Natural killer cell (primary cell): Measurements from ENCODE around the gene EDARADD. TPM values are rescaled to one million over a fixed set of nuclear protein-coding genes. Genes with fewer than 3 reads are reported as not detected.
"Not testable (repeated sequence)": the region's sequence is repeated elsewhere in the genome, so short reads cannot be mapped to it uniquely, and the experiment has no call there.

Source experiments
- ATAC-seq, 3 donors: fragments of 150-1000 bp in 2 of 3; fragments of 200-7000 bp in 1 of 3; cut with Tn5 transposase; 1 replicate in 1 of 3; 2 replicates in 2 of 3; pipeline ENCODE4 v1.10.0; 2021; ENCODE audit warnings: mild to moderate bottlenecking in 2 of 3, moderate library complexity in 2 of 3
- DNase-seq, 2 donors: peaks; one replicate each; pipeline versions ENCODE4 v3.0.0 to v3.0.0-alpha.2; 2013 to 2021; ENCODE audit warnings: mixed read lengths in 1 of 2
- H3K27ac ChIP-seq: one replicate; pipeline ENCODE4 v1.5.1; 2013; ENCODE audit warnings: mild to moderate bottlenecking, low read length
- H3K27me3 ChIP-seq: one replicate; pipeline ENCODE4 v1.6.1; 2013; ENCODE audit warnings: low read length; ENCODE audit not compliant: control insufficient read depth, insufficient read depth
- H3K36me3 ChIP-seq: one replicate; pipeline ENCODE4 v1.6.1; 2013; ENCODE audit warnings: low read length; ENCODE audit not compliant: control insufficient read depth, insufficient read depth
- H3K4me1 ChIP-seq: one replicate; pipeline ENCODE4 v1.6.1; 2013; ENCODE audit warnings: low read length; ENCODE audit not compliant: control insufficient read depth, insufficient read depth
- H3K4me3 ChIP-seq: one replicate; pipeline ENCODE4 v1.5.1; 2013; ENCODE audit warnings: low read length
- H3K9me3 ChIP-seq: one replicate; pipeline ENCODE4 v1.6.1; 2013; ENCODE audit warnings: low read length; ENCODE audit not compliant: control insufficient read depth, insufficient read depth
- H3K27ac Mint-ChIP-seq, 2 donors: one replicate each; pipeline ENCODE4 v1.8.0; 2022; ENCODE audit warnings: mild to moderate bottlenecking in 2 of 2, mixed read lengths in 2 of 2, moderate library complexity in 1 of 2
- H3K27me3 Mint-ChIP-seq, 2 donors: one replicate each; pipeline ENCODE4 v1.8.0; 2022; ENCODE audit warnings: low read depth in 2 of 2, mixed read lengths in 2 of 2
- H3K36me3 Mint-ChIP-seq: one replicate; pipeline ENCODE4 v1.8.0; 2022; ENCODE audit warnings: mixed read lengths
- H3K4me1 Mint-ChIP-seq, 2 donors: one replicate each; pipeline ENCODE4 v1.8.0; 2022; ENCODE audit warnings: mixed read lengths in 2 of 2
- H3K4me3 Mint-ChIP-seq: one replicate; pipeline ENCODE4 v1.8.0; 2022; ENCODE audit warnings: mild to moderate bottlenecking, moderate library complexity, mixed read lengths
- H3K9me3 Mint-ChIP-seq, 2 donors: one replicate each; pipeline ENCODE4 v1.8.0; 2022; ENCODE audit warnings: mixed read lengths in 2 of 2
- WGBS: methylation state at CpG from one replicate; pipeline ENCODE4 v1.1.7; 2013; ENCODE audit warnings: missing lambda C conversion rate; ENCODE audit not compliant: insufficient coverage; 5-methylcytosine and 5-hydroxymethylcytosine counted together
- intact Hi-C: fragments of 100-400 bp; cut with micrococcal nuclease; formaldehyde crosslinking; loops from one replicate; pipeline ENCODE4 v1.14.2; 2022
- total RNA-seq, 4 donors: library from RNA; stranded (reverse); fragments of 120-200 nt in 1 of 4; gene quantifications; one replicate each; pipeline versions ENCODE4 v1.2.3 to v1.2.4, GENCODE V29; 2013 to 2022
- TF ChIP-seq, protein P1 (sequence below): fragments of 200-600 bp; IDR thresholded peaks from one replicate; pipeline ENCODE4 v1.8.0; 2022; ENCODE audit warnings: antibody characterized with exemption

The EDARADD gene
- total RNA-seq, 3 donors from 2014 or later (not counting 1 experiment from before 2014, with no cell fraction given), result 2.0 to 5.4 (median 2.6) TPM

GRCh38 chr1:236458996-236459395 is 64.9 kb downstream of the EDARADD start:
- Mint-ChIP-seq H3K9me3 (no peaks in the 10 kb centered on the region), H3K27ac (no peak overlapping the region), H3K36me3 (no peaks in the 10 kb centered on the region), H3K4me1 (no peaks in the 10 kb centered on the region), H3K4me3 (no peak overlapping the region), H3K27me3 (no peaks in the 10 kb centered on the region)
- no peaks in the 10 kb centered on the region for H3K4me1 ChIP-seq
- ATAC-seq, result no peak
- TF ChIP-seq, protein P1, sequence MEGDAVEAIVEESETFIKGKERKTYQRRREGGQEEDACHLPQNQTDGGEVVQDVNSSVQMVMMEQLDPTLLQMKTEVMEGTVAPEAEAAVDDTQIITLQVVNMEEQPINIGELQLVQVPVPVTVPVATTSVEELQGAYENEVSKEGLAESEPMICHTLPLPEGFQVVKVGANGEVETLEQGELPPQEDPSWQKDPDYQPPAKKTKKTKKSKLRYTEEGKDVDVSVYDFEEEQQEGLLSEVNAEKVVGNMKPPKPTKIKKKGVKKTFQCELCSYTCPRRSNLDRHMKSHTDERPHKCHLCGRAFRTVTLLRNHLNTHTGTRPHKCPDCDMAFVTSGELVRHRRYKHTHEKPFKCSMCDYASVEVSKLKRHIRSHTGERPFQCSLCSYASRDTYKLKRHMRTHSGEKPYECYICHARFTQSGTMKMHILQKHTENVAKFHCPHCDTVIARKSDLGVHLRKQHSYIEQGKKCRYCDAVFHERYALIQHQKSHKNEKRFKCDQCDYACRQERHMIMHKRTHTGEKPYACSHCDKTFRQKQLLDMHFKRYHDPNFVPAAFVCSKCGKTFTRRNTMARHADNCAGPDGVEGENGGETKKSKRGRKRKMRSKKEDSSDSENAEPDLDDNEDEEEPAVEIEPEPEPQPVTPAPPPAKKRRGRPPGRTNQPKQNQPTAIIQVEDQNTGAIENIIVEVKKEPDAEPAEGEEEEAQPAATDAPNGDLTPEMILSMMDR, result no peak
- no peak overlapping the region for H3K4me3 ChIP-seq
- no peak for DNase-seq
- intact Hi-C loops, result no loop called here
- H3K9me3 ChIP-seq, result no peaks in the 10 kb centered on the region
- WGBS, result 91% methylated on average over 4 of the region's 4 CpGs
- H3K27ac ChIP-seq, result no peak overlapping the region
- H3K27me3 ChIP-seq, result no peaks in the 10 kb centered on the region
- H3K36me3 ChIP-seq, result no peaks in the 10 kb centered on the region

- H3K9me3 Mint-ChIP-seq, result no peaks in the 10 kb centered on the region
- H3K27ac Mint-ChIP-seq, result no peak overlapping the region
- Histone ChIP-seq H3K4me1 (peaks cover 4% of the 10 kb centered on the region), H3K9me3 (no peaks in the 10 kb centered on the region), H3K27me3 (no peaks in the 10 kb centered on the region), H3K27ac (no peak overlapping the region), H3K4me3 (no peak overlapping the region), H3K36me3 (no peaks in the 10 kb centered on the region)
- no CpG with 5 or more reads among the region's 3 CpGs for WGBS
- H3K4me1 Mint-ChIP-seq, result peaks cover 5% of the 10 kb centered on the region in 2 donors
- TF ChIP-seq, protein P1, result no peak
- intact Hi-C loops, result no loop called here
- DNase-seq, result no peak
- ATAC-seq, result no peak
- H3K27me3 Mint-ChIP-seq, result peaks cover 0 to 8% of the 10 kb centered on the region in 2 donors
- H3K36me3 Mint-ChIP-seq, result no peaks in the 10 kb centered on the region
- H3K4me3 Mint-ChIP-seq, result no peak overlapping the region
Observed at GRCh38 chr1:236460103-236460502, 66.0 kb downstream of the EDARADD start.

DNA sequence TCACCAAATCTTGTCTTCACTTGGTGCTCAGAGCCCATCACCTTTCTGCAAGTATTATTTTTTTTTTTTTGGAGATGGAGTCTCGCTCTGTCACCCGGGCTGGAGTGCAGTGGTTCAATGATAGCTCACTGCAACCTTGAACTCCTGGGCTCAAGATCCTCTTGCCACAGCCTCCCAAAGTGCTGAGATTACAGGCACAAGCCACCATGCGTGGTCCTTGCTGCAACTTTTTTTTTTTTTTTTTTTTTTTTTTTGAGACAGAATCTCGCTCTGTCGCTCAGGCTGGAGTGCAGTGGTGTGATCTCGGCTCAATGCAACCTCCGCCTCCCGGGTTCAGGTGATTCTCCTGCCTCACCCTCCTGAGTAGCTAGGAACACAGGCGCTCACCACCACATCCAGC is 70.1 kb downstream of the EDARADD start:
- H3K36me3 Mint-ChIP-seq, H3K9me3 Mint-ChIP-seq, ATAC-seq, intact Hi-C loops, H3K27ac ChIP-seq, H3K27me3 ChIP-seq, H3K4me3 Mint-ChIP-seq, H3K9me3 ChIP-seq, DNase-seq, H3K4me3 ChIP-seq, H3K27ac Mint-ChIP-seq, H3K36me3 ChIP-seq: not testable (repeated sequence)
- peaks cover 13 to 17% of the 10 kb centered on the region in 2 donors for H3K4me1 Mint-ChIP-seq
- H3K4me1 ChIP-seq, result peaks cover 12% of the 10 kb centered on the region
- 95% methylated on average over 9 of the region's 9 CpGs for WGBS
- peaks cover 7 to 15% of the 10 kb centered on the region in 2 donors for H3K27me3 Mint-ChIP-seq

GRCh38 chr1:236465231-236465958 is 71.3 kb downstream of the EDARADD start:
- TF ChIP-seq, protein P1, result no peak
- peaks cover 13 to 17% of the 10 kb centered on the region in 2 donors for H3K4me1 Mint-ChIP-seq
- ATAC-seq (no peak), DNase-seq (no peak)
- no peaks in the 10 kb centered on the region for H3K36me3 Mint-ChIP-seq
- H3K27ac ChIP-seq, result no peak overlapping the region
- H3K4me3 Mint-ChIP-seq, result no peak overlapping the region
- WGBS, result 74% methylated on average over 9 of the region's 9 CpGs
- H3K27me3 Mint-ChIP-seq, result peaks cover 7 to 15% of the 10 kb centered on the region in 2 donors
- H3K27ac Mint-ChIP-seq, result peak overlapping the region in 1 of 2 donors; percentile 3
- no peaks in the 10 kb centered on the region for H3K36me3 ChIP-seq
- H3K9me3 Mint-ChIP-seq, result no peaks in the 10 kb centered on the region
- H3K4me1 ChIP-seq, result peaks cover 12% of the 10 kb centered on the region
- no peak overlapping the region for H3K4me3 ChIP-seq
- intact Hi-C loops, result no loop called here
- no peaks in the 10 kb centered on the region for H3K9me3 ChIP-seq
- no peaks in the 10 kb centered on the region for H3K27me3 ChIP-seq
